Esophagus squamous epithelium (tissue), 5 donors: ENCODE results near the gene RNF220. TPM values are rescaled to one million over a fixed set of nuclear protein-coding genes. Genes with fewer than 3 reads are reported as not detected.

Experiments
- DNase-seq: peaks from one replicate; lab custom pipeline; 2025; lab: John Stamatoyannopoulos, UW
- H3K27ac ChIP-seq, 4 donors: fragments of 200-600 bp; sonication (generic); one replicate each; pipeline ENCODE4 v1.5.1; 2016 to 2019; ENCODE audit warnings: mild to moderate bottlenecking in 1 of 4
- H3K27me3 ChIP-seq, 4 donors: fragments of 200-600 bp; sonication (generic); 1 replicate in 3 of 4; 2 replicates in 1 of 4; pipeline versions ENCODE4 v1.5.1 to v1.6.0; 2017 to 2021; ENCODE audit warnings: antibody characterized with exemption in 1 of 4
- H3K36me3 ChIP-seq, 3 donors: fragments of 200-600 bp; sonication (generic); one replicate each; pipeline ENCODE4 v1.5.1; 2016 to 2019
- H3K4me1 ChIP-seq, 3 donors: fragments of 200-600 bp; sonication (generic); one replicate each; pipeline ENCODE4 v1.5.1; 2017 to 2019
- H3K4me3 ChIP-seq, 4 donors: fragments of 200-600 bp; sonication (generic); 1 replicate in 3 of 4; 2 replicates in 1 of 4; pipeline ENCODE4 v1.5.1; 2016 to 2019; ENCODE audit warnings: mild to moderate bottlenecking in 2 of 4, moderate library complexity in 1 of 4
- H3K9me3 ChIP-seq, 3 donors: fragments of 200-600 bp; sonication (generic); one replicate each; pipeline ENCODE4 v1.5.1; 2016 to 2019
- CTCF ChIP-seq, 6 experiments: fragments of 450-650 bp in 4 of 6; fragments of 200-600 bp in 2 of 6; sonication (generic) in 2 of 6; IDR thresholded peaks; one replicate each; pipeline ENCODE4 v1.5.1; 2016 to 2019; ENCODE audit warnings: antibody characterized with exemption in 6 of 6, mild to moderate bottlenecking in 4 of 6, moderate library complexity in 4 of 6
- POLR2A ChIP-seq, 4 donors: fragments of 450-650 bp; IDR thresholded peaks; one replicate each; pipeline ENCODE4 v1.6.1; 2017; ENCODE audit warnings: antibody characterized with exemption in 4 of 4, mild to moderate bottlenecking in 4 of 4, moderate library complexity in 3 of 4
- WGBS, 2 donors: methylation state at CpG; one replicate each; pipeline ENCODE4 v1.1.5; 2018; 5-methylcytosine and 5-hydroxymethylcytosine counted together
- intact Hi-C: fragments of 100-400 bp; cut with DNase I; formaldehyde crosslinking; loops from one replicate; pipeline ENCODE4 v1.15.0; 2022
- total RNA-seq, 4 donors: library from RNA; depleted of rRNA; stranded (reverse); fragments of >200 nt; gene quantifications; one replicate each; pipeline ENCODE4 v1.1.0, GENCODE V29; 2016
- donor health status: DM: yes; HTN: yes; CAD: no.

RNF220 gene
- total RNA-seq, 4 donors from 2014 or later: 44.8 to 111 (median 60.3) TPM

- Histone ChIP-seq H3K36me3 (no peaks in the 10 kb centered on the region), H3K27me3 (peaks cover 0 to 56% (median 1%) of the 10 kb centered on the region in 4 donors), H3K4me1 (peaks cover 0 to 4% (median 0%) of the 10 kb centered on the region in 3 donors), H3K27ac (no peak overlapping the region), H3K9me3 (no peaks in the 10 kb centered on the region), H3K4me3 (no peak overlapping the region)
- DNase-seq: no peak
- WGBS, 2 donors: 59 to 65% methylated on average over 4 of the region's 4 CpGs
- intact Hi-C loops: loop anchor here (10.0 kb wide), 1 partner anchor 382 kb away; the partner anchor contains the start of gene DMAP1
- TF ChIP-seq CTCF (IDR thresholded peaks at IDR 0.05) (no peak), POLR2A (IDR thresholded peaks at IDR 0.05) (no peak)
Measured at GRCh38 chr1:44596511-44596910, 191.5 kb downstream of the RNF220 start.

- H3K9me3 ChIP-seq: no peaks in the 10 kb centered on the region
- peaks cover 0 to 72% (median 1%) of the 10 kb centered on the region in 4 donors for H3K27me3 ChIP-seq
- H3K27ac ChIP-seq: no peak overlapping the region
- H3K4me3 ChIP-seq: no peak overlapping the region
- H3K4me1 ChIP-seq: peaks cover 0 to 4% (median 0%) of the 10 kb centered on the region in 3 donors
- no peaks in the 10 kb centered on the region for H3K36me3 ChIP-seq
- no peak for DNase-seq
- 73 to 75% methylated on average over 8 of the region's 10 CpGs for WGBS, 2 donors
- no peak for TF ChIP-seq CTCF (IDR thresholded peaks at IDR 0.05)
- TF ChIP-seq POLR2A (IDR thresholded peaks at IDR 0.05): no peak
- intact Hi-C loops: loop anchor here (10.0 kb wide), 1 partner anchor 383 kb away; the partner anchor contains the start of gene DMAP1
Measured at GRCh38 chr1:44598167-44598566, 193.1 kb downstream of the RNF220 start.

GRCh38 chr1:44602634-44603628 lies 197.9 kb downstream of the RNF220 start:
- TF ChIP-seq POLR2A (IDR thresholded peaks at IDR 0.05) (no peak), CTCF (IDR thresholded peaks at IDR 0.05) (no peak)
- H3K9me3 ChIP-seq: no peaks in the 10 kb centered on the region
- H3K36me3 ChIP-seq: no peaks in the 10 kb centered on the region
- intact Hi-C loops: no loop called here
- no peak overlapping the region for H3K4me3 ChIP-seq
- H3K4me1 ChIP-seq: no peaks in the 10 kb centered on the region
- peaks cover 0 to 83% (median 0%) of the 10 kb centered on the region in 4 donors for H3K27me3 ChIP-seq
- no peak overlapping the region for H3K27ac ChIP-seq
- no peak for DNase-seq
- 58 to 61% methylated on average over 20 to 21 of the region's 29 CpGs for WGBS, 2 donors

GRCh38 chr1:44603718-44604117 lies 198.7 kb downstream of the RNF220 start:
- WGBS, 2 donors: 38 to 63% methylated on average over 3 of the region's 4 CpGs
- intact Hi-C loops: no loop called here
- no peaks in the 10 kb centered on the region for H3K9me3 ChIP-seq
- TF ChIP-seq POLR2A (IDR thresholded peaks at IDR 0.05) (no peak), CTCF (IDR thresholded peaks at IDR 0.05) (no peak)
- DNase-seq: no peak
- peaks cover 0 to 81% (median 0%) of the 10 kb centered on the region in 4 donors for H3K27me3 ChIP-seq
- no peak overlapping the region for H3K27ac ChIP-seq
- no peaks in the 10 kb centered on the region for H3K4me1 ChIP-seq
- no peaks in the 10 kb centered on the region for H3K36me3 ChIP-seq
- H3K4me3 ChIP-seq: no peak overlapping the region
